ENCODE measurements around the gene OR6B1.

GRCh38 chr7:144027070-144027469 is 26.9 kb downstream of the OR6B1 start:
- TF ChIP-seq CTCF (IDR thresholded peaks at IDR 0.05; ENCODE audit: low read depth, low read length, poor library complexity, severe bottlenecking) (no peak), EZH2phosphoT487 (IDR thresholded peaks at IDR 0.05; ENCODE audit: borderline replicate concordance, low read length) (no peak)

Data from DOHH2 (cell line).